ENCODE data around the gene METTL15.
"Not testable (repeated sequence)": the region's sequence is repeated elsewhere in the genome, so short reads cannot be mapped to it uniquely, and the experiment has no call there.

Gene METTL15

GRCh38 chr11:28110108-28110820 lies 2.1 kb downstream of the METTL15 start:
- DNase-seq (ENCODE audit: low read depth in 3 of 3) = peak; percentile 19 to 39 (median 19)

- DNase-seq (ENCODE audit: low read depth in 3 of 3) = no peak
These were observed 2.6 kb downstream of the METTL15 start for GRCh38 chr11:28110821-28111200.

GRCh38 chr11:28114116-28114515 lies 5.9 kb downstream of the METTL15 start:
- no peak for DNase-seq (ENCODE audit: low read depth in 3 of 3)

DNA sequence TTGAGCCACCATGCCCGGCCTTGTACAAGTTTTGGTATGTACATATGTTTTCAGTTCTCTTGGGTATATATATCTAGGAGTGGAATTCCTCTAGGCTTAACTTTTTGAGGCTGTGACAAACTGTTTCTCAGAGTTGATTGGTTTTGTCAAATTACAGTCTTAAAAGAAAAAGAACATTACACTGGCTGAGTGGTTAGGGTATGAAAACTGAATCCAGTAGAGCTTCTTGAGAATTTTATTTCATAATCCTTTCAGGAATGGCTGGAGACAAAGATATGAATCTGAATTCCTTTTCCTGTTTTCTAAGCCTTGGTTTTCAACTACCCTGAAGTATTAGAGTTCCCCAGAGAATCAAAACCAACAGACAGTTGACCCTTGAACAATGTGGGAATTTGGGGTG lies 6.5 kb downstream of the METTL15 start:
- DNase-seq (ENCODE audit: low read depth in 3 of 3) = no peak

DNA sequence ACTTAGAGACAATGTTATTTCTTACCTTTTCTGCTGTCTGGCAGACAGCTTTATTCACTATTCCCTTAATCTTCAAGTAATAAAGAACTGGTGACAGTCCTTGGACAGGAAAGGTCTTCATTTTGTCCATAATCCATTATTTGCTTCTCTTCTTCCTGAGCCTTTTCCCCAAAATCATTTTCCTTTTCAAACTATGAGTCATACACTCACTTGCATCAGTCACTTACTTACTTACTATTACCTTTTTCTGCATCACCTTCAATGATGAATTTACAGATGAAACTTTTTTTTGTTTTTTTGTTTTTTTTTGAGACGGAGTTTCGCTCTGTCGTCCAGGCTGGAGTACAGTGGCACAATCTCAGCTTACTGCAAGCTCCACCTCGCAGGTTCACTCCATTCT lies 9.5 kb downstream of the METTL15 start:
- no peak for DNase-seq (ENCODE audit: low read depth in 3 of 3)

DNA sequence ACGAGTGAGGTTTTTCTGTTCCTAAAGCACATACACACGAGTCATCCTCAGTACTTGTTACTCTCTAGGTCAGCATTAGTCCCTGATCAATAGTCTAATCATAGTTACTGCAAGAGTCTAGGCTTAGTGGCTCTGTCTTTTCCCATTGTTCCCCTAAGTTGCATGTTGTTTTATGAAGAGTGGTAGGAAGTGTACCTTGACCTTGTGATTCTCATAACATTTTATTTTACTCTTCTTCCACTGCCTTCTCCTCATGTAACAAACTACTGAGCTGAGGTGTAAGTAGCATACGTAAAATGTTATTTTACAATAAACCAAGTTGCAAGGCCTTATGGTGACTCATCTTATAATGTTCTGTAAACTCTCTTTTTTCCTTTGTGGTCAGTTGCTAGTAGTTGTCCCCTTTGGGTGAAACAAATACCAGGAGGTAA lies 15.0 kb downstream of the METTL15 start:
- no peak for DNase-seq (ENCODE audit: low read depth in 3 of 3)

DNA sequence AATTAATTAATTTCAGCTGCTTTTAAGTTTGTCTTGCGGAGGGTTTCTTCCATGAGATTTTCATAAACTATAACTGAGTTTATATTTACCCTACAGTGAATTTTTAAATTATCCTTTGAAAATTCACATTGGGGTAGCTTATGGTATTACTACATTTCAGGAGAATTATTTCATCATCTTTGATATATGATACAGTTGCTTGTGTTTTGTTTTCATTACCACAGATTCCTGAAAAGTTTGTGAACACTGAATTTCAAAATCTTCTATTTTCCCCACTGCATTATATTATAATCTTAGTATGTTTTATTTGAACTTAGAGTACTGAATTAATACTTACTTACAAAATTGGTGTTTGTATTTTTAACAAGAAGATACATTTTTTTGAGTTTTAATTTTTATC lies 24.4 kb downstream of the METTL15 start:
- DNase-seq (ENCODE audit: low read depth in 3 of 3) = no peak

- no peak for DNase-seq (ENCODE audit: low read depth in 3 of 3)
These were observed 25.0 kb downstream of the METTL15 start for GRCh38 chr11:28133146-28133545.

- not testable (repeated sequence) for DNase-seq (ENCODE audit: low read depth in 3 of 3)
These were observed 28.0 kb downstream of the METTL15 start for GRCh38 chr11:28136157-28136556.

GRCh38 chr11:28137366-28137765 lies 29.2 kb downstream of the METTL15 start:
- no peak for DNase-seq (ENCODE audit: low read depth in 3 of 3)

GRCh38 chr11:28137832-28138231 lies 29.6 kb downstream of the METTL15 start:
- DNase-seq (ENCODE audit: low read depth in 3 of 3) = no peak

DNA sequence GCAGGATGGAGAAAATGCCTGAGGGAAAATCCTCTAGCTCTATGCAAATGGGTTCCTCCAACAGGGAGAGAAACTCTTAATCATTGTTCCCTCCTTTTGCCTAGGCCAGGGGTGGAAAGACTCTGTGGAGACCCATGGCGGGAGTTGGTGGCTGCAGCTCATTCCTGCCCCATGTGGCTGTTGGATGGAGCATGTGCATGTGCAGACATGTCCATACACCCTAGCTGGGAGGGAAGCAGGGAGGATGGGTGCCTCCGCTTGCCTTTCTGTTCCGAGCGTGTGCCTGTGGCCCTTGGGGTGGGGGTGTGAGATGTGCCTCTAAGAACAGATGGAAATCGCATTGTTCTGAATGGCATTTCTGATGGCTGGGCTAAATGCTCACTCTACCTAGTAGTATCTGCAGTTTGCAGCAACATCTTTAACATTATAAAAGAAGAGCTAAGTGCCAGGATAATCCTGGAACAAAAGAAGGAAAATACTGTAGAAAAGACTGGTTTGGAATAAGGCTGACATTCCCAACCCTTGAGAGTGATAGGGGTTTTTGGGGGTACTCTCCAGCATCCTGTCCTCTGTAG lies 31.7 kb downstream of the METTL15 start:
- no peak for DNase-seq (ENCODE audit: low read depth in 3 of 3)

DNA sequence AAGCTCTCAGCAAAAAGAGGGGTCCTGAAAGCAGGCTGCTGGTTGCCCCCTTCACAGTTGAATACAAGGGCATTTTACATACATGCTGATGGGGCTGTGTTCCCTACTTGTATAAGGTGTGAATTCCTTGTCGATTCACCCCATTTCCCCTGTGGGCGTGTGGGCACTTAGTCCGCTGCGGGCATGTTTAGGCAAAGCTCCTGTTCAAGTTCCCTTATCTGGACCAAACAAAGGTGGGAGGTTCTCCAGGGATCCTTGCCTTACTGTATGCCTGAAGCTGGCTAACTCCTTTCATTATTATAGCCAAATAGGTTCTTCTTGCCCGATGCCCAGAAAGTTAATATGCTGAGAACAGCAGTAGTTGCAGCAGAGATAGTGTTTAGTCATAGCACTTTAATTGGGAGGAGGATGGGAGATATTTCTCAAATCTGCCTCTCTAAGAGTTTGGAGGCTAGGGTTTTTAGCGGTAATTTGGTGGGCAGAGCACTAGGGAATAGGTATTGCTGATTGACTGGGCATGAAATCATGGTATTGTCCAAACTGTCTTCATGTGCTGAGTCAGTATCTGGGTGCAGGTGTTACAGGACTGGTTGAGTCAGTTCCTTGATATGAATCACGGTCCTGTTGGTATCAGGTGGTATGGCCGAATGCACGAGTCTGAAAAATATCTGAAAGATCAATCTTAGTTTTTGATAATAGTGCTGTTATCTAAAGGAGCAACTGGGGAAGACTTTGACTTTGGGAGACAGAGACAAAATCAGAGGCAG lies 32.7 kb downstream of the METTL15 start:
- DNase-seq (ENCODE audit: low read depth in 3 of 3) = no peak

GRCh38 chr11:28142724-28143123 lies 34.5 kb downstream of the METTL15 start:
- no peak for DNase-seq (ENCODE audit: low read depth in 3 of 3)

GRCh38 chr11:28144808-28145207 lies 36.6 kb downstream of the METTL15 start:
- DNase-seq (ENCODE audit: low read depth in 3 of 3) = no peak

DNA sequence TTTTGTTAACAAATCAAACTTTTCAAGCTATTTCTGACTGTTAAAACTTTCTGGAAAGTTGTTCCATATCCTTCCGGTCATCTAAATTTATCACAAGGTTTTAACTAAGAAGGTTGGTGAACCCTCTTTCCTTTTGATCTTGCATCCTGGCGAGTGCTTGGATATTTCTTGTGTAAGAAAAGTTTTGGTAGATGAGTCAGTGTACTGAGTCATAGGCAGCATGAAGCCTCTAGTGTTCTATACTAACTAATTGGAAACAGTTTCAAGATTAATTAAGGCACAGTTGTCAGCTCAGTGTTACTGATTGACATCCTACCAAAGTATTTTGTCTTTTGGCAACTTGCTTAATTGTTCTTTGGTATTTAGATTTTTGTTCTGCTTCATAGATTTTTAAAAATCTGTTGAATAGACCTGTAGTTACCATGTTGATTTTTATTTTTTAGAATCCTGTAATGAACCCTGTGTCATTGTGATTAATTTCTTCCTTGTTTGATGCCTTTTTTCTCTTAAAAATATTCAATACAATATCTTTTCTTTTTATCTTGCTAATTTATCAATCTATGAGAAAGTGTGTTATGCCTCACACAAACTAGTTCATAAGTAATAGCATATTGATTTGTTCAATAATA lies 38.0 kb downstream of the METTL15 start:
- no peak for DNase-seq (ENCODE audit: low read depth in 3 of 3)

- DNase-seq (ENCODE audit: low read depth in 3 of 3) = no peak
These were observed 44.6 kb downstream of the METTL15 start for GRCh38 chr11:28152743-28153142.

DNA sequence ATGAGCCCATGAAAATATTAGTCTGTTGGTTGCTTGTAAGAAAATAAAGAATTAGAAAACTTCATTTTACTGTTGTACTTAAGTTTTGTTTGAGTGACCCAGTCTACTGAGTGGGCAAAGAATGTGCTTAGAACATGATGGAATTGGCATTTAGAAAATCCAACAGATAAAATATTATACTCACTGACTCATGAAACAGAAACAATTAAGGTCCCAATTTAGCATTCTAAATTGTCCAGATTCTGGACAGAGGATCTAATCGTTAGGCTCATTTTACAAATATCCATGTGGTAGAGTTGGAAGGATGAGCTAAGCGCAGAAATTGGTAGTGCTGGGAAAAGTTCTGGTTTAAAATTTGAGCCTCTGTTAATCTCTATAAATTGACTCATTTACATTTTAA lies 45.4 kb downstream of the METTL15 start:
- no peak for DNase-seq (ENCODE audit: low read depth in 3 of 3)

DNA sequence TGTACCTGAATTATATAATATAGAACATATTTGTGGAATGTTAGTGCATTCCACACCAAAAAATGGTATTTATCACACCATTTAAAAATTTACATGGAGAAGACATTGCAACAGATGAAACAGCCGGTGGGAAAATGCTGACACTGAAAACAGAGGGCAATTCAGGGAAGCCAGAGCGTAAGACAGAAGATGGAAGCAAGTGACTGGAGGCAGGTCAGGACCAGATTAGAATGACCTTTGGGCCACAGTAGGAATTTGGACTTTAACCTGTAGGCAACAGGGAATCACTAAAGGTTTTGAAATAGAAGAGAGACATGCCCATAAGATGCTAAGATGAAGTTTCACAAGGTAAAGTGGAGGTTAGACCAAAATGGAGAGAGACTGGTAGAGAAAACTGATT lies 60.5 kb downstream of the METTL15 start:
- no peak for DNase-seq (ENCODE audit: low read depth in 3 of 3)

GRCh38 chr11:28169816-28170215 lies 61.6 kb downstream of the METTL15 start:
- no peak for DNase-seq (ENCODE audit: low read depth in 3 of 3)

GRCh38 chr11:28170759-28171158 lies 62.6 kb downstream of the METTL15 start:
- DNase-seq (ENCODE audit: low read depth in 3 of 3) = no peak

- no peak for DNase-seq (ENCODE audit: low read depth in 3 of 3)
These were observed 68.2 kb downstream of the METTL15 start for GRCh38 chr11:28176351-28176750.

DNA sequence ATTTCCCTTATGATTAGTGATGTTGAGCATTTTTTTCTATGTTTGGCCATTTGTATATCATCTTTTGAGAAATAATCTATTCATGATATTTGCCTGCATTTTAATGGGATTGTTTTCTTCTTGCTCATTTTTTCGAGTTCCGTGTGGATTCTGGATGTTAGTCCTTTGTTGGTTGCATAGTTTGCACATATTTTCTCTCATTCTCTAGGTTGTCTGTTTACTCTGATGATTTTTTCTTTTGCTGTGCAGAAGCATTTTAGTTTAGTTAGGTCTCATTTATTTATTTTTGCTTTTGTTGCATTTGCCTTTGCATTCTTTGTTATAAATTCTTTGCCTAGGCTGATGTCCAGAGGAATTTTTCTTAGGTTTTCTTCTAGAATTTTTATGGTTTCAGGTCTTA lies 87.3 kb downstream of the METTL15 start:
- no peak for DNase-seq (ENCODE audit: low read depth in 3 of 3)
